ENCODE data around the gene TBCB.
"Not testable (repeated sequence)": the region's sequence is repeated elsewhere in the genome, so short reads cannot be mapped to it uniquely, and the experiment has no call there.

TBCB gene

DNA sequence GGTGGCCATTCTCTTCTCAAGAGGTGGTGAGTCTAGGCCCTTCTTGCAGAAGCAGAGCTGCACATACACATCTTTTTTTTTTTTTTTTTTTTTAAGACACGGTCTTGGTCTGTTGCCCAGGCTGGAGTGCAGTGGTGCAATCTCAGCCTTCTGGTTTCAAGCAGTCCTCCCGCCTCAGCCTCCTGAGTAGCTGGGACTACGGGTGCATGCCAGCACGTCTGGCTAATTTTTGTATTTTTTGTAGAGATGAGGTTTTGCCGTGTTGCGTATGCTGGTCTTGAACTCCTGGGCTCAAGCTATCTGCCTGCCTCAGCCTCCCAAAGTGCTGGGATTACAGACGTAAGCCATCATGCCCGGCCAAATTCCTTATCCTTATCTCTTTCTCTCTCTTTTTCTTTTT lies 58.6 kb downstream of the TBCB start:
- not testable (repeated sequence) for DNase-seq (ENCODE audit: low read depth)
